Measurements from ENCODE around the gene BIRC5. TPM values are rescaled to one million over a fixed set of nuclear protein-coding genes. Genes with fewer than 3 reads are reported as not detected.
"Not testable (repeated sequence)": the region's sequence is repeated elsewhere in the genome, so short reads cannot be mapped to it uniquely, and the experiment has no call there.

BIRC5 gene
- polyA plus RNA-seq, 3 donors, result 23.7 to 28.6 (median 25.2) TPM

GRCh38 chr17:78223765-78224164 is 9.7 kb downstream of the BIRC5 start:
- no peak for DNase-seq (ENCODE audit: low read depth in 3 of 3, low spot score in 2 of 3)

- DNase-seq (ENCODE audit: low read depth in 3 of 3, low spot score in 2 of 3), result no peak
Measured at GRCh38 chr17:78224231-78225087, 10.4 kb downstream of the BIRC5 start.

GRCh38 chr17:78225088-78225865 is 11.2 kb downstream of the BIRC5 start:
- no peak for DNase-seq (ENCODE audit: low read depth in 3 of 3, low spot score in 2 of 3)

- DNase-seq (ENCODE audit: low read depth in 3 of 3, low spot score in 2 of 3), result no peak
Measured at GRCh38 chr17:78226055-78226758, 12.2 kb downstream of the BIRC5 start.

- no peak for DNase-seq (ENCODE audit: low read depth in 3 of 3, low spot score in 2 of 3)
Measured at GRCh38 chr17:78226759-78227454, 12.9 kb downstream of the BIRC5 start.

GRCh38 chr17:78227455-78227916 is 13.4 kb downstream of the BIRC5 start:
- no peak for DNase-seq (ENCODE audit: low read depth in 3 of 3, low spot score in 2 of 3)

GRCh38 chr17:78228176-78228575 is 14.1 kb downstream of the BIRC5 start:
- no peak for DNase-seq (ENCODE audit: low read depth in 3 of 3, low spot score in 2 of 3)

GRCh38 chr17:78230252-78230962 is 16.4 kb downstream of the BIRC5 start:
- DNase-seq (ENCODE audit: low read depth in 3 of 3, low spot score in 2 of 3), result no peak

- DNase-seq (ENCODE audit: low read depth in 3 of 3, low spot score in 2 of 3), result no peak
Measured at GRCh38 chr17:78230996-78231935, 17.2 kb downstream of the BIRC5 start, which contains the start of gene TMEM235. TMEM235 (plus strand) TSS chr17:78231631; CDS start chr17:78232024, 393 bp downstream.

- no peak for DNase-seq (ENCODE audit: low read depth in 3 of 3, low spot score in 2 of 3)
Measured at GRCh38 chr17:78231991-78232858, 18.2 kb downstream of the BIRC5 start.

- no peak for DNase-seq (ENCODE audit: low read depth in 3 of 3, low spot score in 2 of 3)
Measured at GRCh38 chr17:78232859-78233173, 18.8 kb downstream of the BIRC5 start.

GRCh38 chr17:78233678-78234077 is 19.6 kb downstream of the BIRC5 start:
- DNase-seq (ENCODE audit: low read depth in 3 of 3, low spot score in 2 of 3), result no peak

GRCh38 chr17:78234261-78234865 is 20.3 kb downstream of the BIRC5 start:
- DNase-seq (ENCODE audit: low read depth in 3 of 3, low spot score in 2 of 3), result no peak

- not testable (repeated sequence) for DNase-seq (ENCODE audit: low read depth in 3 of 3, low spot score in 2 of 3)
Measured at GRCh38 chr17:78235022-78235421, 21.0 kb downstream of the BIRC5 start.

- DNase-seq (ENCODE audit: low read depth in 3 of 3, low spot score in 2 of 3), result no peak
Measured at GRCh38 chr17:78235885-78236284, 21.8 kb downstream of the BIRC5 start.

- DNase-seq (ENCODE audit: low read depth in 3 of 3, low spot score in 2 of 3), result no peak
Measured at GRCh38 chr17:78236362-78237127, 22.5 kb downstream of the BIRC5 start.
